Cardiac muscle cell (in vitro differentiated cells and primary cell): ENCODE results near the gene IL6. TPM values are rescaled to one million over a fixed set of nuclear protein-coding genes. Genes with fewer than 3 reads are reported as not detected.
A peak's percentile ranks its signal among the peaks of the same experiment; 100 is the strongest.

Experiments
- DNase-seq, 2 donors: peaks; one replicate each; pipeline versions ENCODE4 v3.0.0 to v3.0.0-alpha.2; 2010 to 2017; ENCODE audit warnings: low read depth in 1 of 2, low spot score in 1 of 2
- H3K27ac ChIP-seq: fragments of 200-600 bp; sonication (generic); 2 replicates; pipeline ENCODE4 v1.5.1; 2016
- H3K27me3 ChIP-seq: fragments of 200-600 bp; sonication (generic); 2 replicates; pipeline ENCODE4 v1.6.0; 2016; ENCODE audit warnings: control low read depth
- H3K36me3 ChIP-seq: fragments of 200-600 bp; sonication (generic); 2 replicates; pipeline ENCODE4 v1.5.1; 2016; ENCODE audit warnings: control low read depth
- H3K4me1 ChIP-seq: fragments of 200-600 bp; sonication (generic); 2 replicates; pipeline ENCODE4 v1.8.1; 2017; ENCODE audit warnings: low read depth, mild to moderate bottlenecking, mixed run types
- H3K4me3 ChIP-seq: fragments of 200-600 bp; sonication (generic); 2 replicates; pipeline ENCODE4 v1.5.1; 2016; ENCODE audit warnings: mild to moderate bottlenecking
- H3K9me3 ChIP-seq: fragments of 200-600 bp; sonication (generic); 2 replicates; pipeline ENCODE4 v1.5.1; 2017; ENCODE audit warnings: low read depth, mild to moderate bottlenecking, control low read depth
- polyA plus RNA-seq: library from polyadenylated mRNA; unstranded; fragments of >200 nt; fragmentation: Nextera tagmentation; extraction: Ambion mirVana; gene quantifications from 2 replicates; pipeline ENCODE4 v1.2.1, GENCODE V29; 2016
- total RNA-seq: library from RNA; depleted of rRNA; stranded (reverse); fragments of >200 nt; gene quantifications from 2 replicates; pipeline ENCODE4 v1.2.3, GENCODE V29; 2016
- TF ChIP-seq, protein P1 (sequence below): IDR thresholded peaks from 2 replicates; pipeline ENCODE4 v1.5.1; 2012; ENCODE audit warnings: low read depth, mild to moderate bottlenecking, low read length

IL6 gene
- total and polyA plus RNA-seq, 2 experiments from 2014 or later: not detected

GRCh38 chr7:22733761-22734160, 6.8 kb downstream of the IL6 start:
- H3K27me3 ChIP-seq: no peaks in the 10 kb centered on the region
- TF ChIP-seq, protein P1, sequence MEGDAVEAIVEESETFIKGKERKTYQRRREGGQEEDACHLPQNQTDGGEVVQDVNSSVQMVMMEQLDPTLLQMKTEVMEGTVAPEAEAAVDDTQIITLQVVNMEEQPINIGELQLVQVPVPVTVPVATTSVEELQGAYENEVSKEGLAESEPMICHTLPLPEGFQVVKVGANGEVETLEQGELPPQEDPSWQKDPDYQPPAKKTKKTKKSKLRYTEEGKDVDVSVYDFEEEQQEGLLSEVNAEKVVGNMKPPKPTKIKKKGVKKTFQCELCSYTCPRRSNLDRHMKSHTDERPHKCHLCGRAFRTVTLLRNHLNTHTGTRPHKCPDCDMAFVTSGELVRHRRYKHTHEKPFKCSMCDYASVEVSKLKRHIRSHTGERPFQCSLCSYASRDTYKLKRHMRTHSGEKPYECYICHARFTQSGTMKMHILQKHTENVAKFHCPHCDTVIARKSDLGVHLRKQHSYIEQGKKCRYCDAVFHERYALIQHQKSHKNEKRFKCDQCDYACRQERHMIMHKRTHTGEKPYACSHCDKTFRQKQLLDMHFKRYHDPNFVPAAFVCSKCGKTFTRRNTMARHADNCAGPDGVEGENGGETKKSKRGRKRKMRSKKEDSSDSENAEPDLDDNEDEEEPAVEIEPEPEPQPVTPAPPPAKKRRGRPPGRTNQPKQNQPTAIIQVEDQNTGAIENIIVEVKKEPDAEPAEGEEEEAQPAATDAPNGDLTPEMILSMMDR: no peak
- no peak overlapping the region for H3K4me3 ChIP-seq
- no peaks in the 10 kb centered on the region for H3K36me3 ChIP-seq
- no peaks in the 10 kb centered on the region for H3K9me3 ChIP-seq
- no peaks in the 10 kb centered on the region for H3K4me1 ChIP-seq
- no peak overlapping the region for H3K27ac ChIP-seq
- no peak for DNase-seq

DNA sequence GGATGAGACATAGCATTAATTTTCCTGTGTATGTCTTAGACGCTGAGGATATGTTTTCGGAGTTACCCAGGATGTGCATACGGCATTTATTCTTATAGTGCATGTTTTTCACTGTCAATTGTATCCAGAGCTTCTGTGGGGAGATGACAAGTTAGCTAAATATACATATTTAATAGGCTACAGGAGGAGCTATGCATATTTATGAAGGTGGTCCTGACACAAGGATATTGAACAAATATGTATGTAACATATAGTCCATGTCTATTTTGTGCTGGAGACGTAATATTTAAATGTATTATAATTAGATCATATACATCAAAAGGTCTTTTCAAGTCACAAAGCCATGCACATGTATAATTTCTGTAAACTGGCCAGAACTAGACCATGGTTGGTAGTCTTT, 16.0 kb downstream of the IL6 start:
- Histone ChIP-seq H3K4me1 (no peaks in the 10 kb centered on the region), H3K27ac (no peak overlapping the region), H3K27me3 (no peaks in the 10 kb centered on the region), H3K36me3 (no peaks in the 10 kb centered on the region), H3K9me3 (no peaks in the 10 kb centered on the region), H3K4me3 (no peak overlapping the region)
- no peak for DNase-seq
- TF ChIP-seq, protein P1: no peak

DNA sequence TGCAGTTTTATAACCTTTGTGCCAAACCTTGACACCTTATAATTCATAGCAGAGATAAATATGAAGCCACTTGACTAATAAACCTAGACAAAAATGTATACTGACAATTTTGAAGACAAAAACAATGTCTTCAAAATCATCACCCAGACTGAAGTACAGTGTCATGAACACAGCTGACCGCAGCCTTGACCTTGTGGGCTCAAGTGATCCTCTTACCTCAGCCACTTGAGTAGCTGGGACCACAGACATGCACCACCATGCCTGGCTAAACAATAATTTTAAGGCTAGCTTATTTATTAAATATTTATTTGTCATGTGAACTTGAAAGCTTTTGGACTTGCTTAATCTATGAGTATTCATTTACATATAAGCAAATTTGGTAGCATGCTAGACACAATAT, 24.3 kb downstream of the IL6 start:
- no peak overlapping the region for H3K4me3 ChIP-seq
- no peaks in the 10 kb centered on the region for H3K27me3 ChIP-seq
- DNase-seq: no peak
- no peaks in the 10 kb centered on the region for H3K9me3 ChIP-seq
- TF ChIP-seq, protein P1: no peak
- no peaks in the 10 kb centered on the region for H3K4me1 ChIP-seq
- no peaks in the 10 kb centered on the region for H3K36me3 ChIP-seq
- no peak overlapping the region for H3K27ac ChIP-seq

DNA sequence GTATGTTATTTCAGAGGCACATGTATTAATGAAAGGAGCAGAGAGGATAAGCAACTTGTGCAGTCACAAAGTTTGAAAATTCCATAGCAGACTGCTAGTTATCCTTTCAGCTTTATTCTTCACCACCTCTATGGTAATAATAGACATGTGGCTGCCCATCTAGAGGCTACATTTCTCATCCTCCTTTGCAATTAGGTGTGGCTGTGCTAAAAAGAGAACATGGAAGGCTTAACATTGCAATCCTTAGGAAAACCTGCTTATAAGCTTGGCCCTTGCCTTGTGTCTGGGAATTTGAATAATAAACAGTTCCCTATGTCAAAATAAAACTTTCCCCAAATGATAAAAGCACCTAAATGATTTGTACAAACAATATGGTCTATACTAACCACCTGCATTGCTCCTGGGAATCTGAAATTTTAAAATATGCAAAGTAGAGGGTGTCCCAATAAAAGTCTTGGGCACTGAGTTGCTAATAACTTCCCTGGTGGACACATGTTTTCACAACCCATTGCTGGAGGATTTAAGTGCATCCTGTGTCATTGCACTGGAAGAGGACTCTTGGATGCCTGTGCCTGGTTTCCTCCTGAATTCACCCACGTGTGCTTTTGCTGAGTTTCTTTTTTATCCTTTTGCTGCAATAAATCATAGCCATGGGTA, 30.5 kb downstream of the IL6 start:
- H3K27me3 ChIP-seq: no peaks in the 10 kb centered on the region
- H3K27ac ChIP-seq: no peak overlapping the region
- H3K9me3 ChIP-seq: no peaks in the 10 kb centered on the region
- H3K4me3 ChIP-seq: no peak overlapping the region
- DNase-seq: no peak
- H3K36me3 ChIP-seq: no peaks in the 10 kb centered on the region
- TF ChIP-seq, protein P1: no peak
- H3K4me1 ChIP-seq: no peaks in the 10 kb centered on the region

DNA sequence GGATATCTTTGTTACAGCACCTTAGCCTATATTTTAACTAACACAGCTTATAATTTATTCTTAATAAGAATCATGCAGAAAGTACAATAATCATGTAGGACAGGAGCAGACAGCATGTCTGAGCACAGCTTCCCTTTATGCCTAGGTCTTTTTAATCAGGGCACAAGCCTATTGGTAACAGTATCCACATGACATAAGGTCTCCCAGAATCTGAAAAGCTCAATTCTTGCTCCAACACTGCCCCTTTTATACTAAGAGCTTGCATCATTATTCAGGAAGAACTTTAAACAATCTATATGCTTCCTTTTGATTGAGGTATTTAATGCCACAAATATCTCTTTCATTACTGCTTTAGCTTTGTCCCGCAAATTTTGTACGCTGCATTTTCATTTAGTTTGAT, 31.6 kb downstream of the IL6 start:
- Histone ChIP-seq H3K27me3 (no peaks in the 10 kb centered on the region), H3K36me3 (no peaks in the 10 kb centered on the region), H3K27ac (no peak overlapping the region), H3K4me3 (no peak overlapping the region), H3K9me3 (no peaks in the 10 kb centered on the region), H3K4me1 (no peaks in the 10 kb centered on the region)
- TF ChIP-seq, protein P1: no peak
- DNase-seq: no peak

GRCh38 chr7:22759721-22760120, 32.7 kb downstream of the IL6 start:
- H3K9me3 ChIP-seq: no peaks in the 10 kb centered on the region
- peak in 1 of 2 donors; percentile 9 for DNase-seq
- H3K27me3 ChIP-seq: no peaks in the 10 kb centered on the region
- H3K27ac ChIP-seq: no peak overlapping the region
- TF ChIP-seq, protein P1: no peak
- no peak overlapping the region for H3K4me3 ChIP-seq
- no peaks in the 10 kb centered on the region for H3K4me1 ChIP-seq
- H3K36me3 ChIP-seq: no peaks in the 10 kb centered on the region
